NCI-H2196 treated with DMSO at 0.1 percent for 48 hours (cell line): ENCODE results near the gene GP1BB.
"Not testable (repeated sequence)": the region's sequence is repeated elsewhere in the genome, so short reads cannot be mapped to it uniquely, and the experiment has no call there.

Experiments used
- DNase-seq: peaks from one replicate; lab custom pipeline; 2025; ENCODE audit not compliant: unreplicated experiment; lab: John Stamatoyannopoulos, UW

Gene GP1BB

DNA sequence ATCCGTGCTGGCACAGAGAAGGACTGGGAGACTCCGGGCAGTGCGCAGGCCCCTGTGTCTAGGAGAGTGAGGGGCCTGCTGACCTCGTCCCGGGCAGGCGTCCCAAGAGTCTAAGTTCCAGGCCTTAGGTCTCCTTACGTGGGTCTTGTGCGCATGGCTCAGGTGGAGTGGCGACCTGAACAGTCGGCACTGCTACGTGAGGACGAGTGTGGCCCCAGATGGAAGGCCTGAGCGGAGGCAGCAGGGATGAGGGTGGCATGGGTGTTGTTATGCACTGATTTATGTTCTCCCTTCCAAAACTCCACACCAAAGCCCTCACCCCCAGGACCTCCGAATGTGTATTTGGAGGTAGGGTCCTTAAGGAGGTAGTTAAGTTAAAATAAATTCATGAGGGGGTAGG lies 29.8 kb upstream of the GP1BB start:
- no peak for DNase-seq

DNA sequence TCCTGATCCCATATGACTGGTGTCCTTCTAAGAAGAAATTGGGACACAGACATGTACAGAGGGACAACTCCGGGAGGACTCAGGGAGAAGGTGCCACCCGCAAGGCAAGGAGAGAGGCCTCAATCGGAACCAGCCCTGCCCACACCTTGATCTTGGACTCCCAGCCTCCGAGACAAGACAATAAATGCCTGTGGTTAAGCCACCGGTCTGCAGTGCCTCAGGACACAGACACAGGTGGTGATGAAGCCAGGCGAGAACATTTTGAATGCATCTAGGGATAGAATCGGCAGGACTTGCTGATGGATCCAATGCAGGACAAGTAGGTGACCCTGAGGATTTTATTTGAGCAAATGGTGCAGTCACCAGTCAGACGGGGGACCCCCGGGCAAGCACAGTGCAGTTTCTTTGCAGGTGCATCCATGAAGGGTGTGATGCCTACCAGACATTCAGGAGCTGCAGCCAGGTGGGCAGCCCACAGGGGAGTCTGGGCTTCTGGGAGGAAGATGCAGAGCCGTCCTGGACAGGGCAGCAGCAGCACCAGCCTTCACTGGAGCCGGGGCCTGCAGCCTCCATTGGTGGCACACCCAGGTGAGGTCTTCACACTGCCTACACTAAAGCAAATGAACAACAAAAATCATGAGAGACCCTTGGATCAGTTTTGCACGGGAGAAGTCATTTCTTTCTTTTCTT lies 29.2 kb upstream of the GP1BB start:
- DNase-seq = no peak

DNA sequence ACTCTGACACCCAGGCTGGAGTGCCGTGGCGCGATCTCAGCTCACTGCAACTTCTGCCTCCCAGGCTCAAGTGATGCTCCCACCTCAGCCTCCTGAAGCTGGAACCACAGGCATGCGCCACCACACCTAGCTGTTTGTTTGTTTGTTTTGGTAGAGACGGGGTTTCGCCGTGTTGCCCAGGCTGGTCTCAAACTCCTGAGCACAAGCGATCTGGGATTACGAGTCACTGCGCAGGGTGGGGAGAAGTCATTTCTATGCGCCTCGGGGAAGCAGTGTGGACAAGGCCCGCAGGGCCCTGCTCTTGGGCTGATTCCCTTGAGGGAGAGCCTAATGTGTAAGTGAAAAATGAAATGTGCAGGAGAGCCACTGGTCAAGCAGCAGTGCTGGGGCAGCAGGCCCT lies 28.6 kb upstream of the GP1BB start:
- no peak for DNase-seq

DNA sequence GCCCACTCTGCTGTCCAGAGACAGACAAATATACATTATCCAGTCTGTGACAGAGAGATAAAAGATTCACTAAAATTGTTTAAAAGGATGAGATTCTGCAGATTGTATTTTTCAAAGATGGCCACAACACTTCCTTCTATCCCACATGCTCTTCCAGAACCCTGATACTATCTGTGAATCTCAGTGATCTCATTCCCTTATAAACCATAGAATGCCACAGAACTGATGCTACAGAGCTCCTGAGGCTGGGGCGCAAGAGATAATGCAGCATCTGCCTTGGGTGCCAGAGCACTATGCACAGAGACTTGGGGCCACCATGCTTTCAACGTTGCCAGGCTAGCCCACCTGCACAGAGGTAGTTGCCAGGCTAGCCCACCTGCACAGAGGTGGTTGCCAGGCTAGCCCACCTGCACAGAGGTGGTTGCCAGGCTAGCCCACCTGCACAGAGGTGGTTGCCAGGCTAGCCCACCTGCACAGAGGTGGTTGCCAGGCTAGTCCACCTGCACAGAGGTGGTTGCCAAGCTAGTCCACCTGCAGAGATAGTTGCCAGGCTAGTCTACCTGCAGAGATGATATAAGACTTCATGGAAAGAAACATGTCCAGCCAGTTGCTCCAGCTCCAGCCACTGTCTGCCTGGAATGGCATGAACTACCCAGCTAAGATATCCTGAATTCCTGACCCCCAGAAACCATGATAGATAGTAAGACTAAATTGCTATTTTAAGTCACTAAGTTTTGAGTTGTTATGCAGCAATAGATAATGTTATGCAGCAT lies 26.6 kb upstream of the GP1BB start:
- no peak for DNase-seq

DNA sequence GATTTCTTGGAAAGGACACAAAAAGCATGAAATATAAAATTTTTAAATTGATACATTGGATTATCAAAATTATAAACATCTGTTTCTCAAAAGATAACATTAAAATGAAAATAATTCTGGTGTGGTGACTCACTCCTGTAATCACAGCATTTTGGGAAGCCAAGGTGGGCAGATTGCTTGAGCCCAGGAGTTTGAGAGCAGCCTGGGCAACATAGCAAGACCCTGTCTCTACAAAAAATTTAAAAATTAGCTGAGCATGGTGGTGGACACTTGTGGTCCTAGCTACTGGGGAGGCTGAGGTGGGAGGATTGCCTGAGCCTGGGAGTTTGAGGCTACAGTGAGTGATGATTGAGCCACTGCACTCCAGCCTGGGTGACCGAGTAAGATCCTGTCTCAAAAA lies 25.5 kb upstream of the GP1BB start:
- not testable (repeated sequence) for DNase-seq

DNA sequence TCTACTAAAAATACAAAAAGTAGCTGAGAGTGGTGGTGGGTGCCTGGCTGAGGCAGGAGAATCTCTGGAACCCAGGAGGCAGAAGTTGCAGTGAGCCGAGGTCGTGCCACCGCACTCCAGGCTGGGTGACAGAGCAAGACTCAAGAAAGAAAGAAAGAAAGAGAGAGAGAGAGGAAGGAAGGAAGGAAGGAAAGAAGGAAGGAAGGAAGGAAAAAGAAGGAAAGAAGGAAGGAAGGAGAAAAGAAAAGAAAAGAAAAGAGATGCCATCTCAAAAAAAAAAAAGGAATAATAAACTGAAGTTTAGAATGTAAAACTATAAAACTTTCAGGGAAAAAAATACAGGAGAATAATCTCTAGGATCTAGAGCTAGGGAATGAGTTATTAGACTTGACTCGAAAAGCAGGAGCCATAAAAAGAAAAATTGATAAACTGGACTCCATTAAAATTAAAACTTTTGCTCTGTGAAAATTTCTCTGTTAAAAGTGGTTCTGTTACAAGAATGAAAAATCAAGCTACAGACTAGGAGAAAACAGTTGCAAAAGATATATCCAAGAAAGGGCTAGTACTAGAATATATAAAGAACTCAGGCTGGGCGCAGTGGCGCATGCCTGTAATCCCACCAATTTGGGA lies 22.4 kb upstream of the GP1BB start:
- DNase-seq = no peak

DNA sequence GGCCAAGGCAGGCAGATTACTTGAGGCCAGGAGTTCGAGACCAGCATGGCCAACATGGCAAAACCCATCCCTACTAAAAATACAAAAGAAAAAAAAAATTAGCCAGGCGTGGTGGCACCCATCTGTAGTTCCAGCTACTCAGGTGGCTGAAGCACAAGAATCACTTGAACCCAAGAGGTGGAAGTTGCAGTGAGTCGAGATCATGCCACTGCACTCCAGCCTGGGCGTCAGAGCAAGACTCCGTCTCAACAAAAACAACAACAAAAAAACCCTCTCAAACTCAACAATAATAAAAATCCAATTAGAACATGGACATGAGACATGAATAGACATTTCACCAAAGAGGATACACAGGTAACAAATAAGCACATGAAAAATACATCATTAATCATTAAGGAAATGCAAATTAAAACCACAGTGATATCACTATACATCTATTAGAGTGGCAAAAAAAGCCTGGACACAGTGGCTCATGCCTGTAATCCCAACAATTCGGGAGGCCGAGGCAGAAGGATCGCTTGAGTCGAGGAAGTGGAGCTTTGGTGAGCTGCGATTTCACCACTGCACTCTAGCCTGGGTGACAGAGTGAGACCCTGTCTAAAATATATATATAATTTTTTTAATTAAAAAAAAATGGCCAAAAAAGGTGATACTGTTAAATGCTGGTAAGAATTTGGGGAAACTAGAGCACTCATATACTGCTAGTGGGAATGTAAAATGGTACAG lies 21.8 kb upstream of the GP1BB start:
- DNase-seq = no peak

DNA sequence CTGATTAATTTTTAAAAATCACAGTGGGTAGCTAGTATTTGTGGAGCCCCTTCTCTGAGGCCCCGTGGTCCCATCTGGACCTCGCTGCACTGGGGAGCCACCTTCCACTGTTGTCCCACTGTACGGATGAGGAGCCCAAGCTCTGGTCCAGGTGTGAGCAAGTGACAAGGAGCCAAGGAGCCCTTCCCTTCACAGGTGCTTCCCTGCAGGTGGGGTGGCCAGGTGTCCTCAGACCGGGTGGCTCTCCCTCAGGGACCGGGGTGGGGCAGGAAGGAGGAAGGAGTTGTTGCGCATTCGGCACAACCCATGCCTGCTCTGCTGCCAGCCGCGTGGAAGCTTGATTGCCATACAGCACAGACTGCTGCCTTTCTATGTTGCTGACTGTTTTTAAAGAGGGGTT lies 19.5 kb upstream of the GP1BB start:
- no peak for DNase-seq

DNA sequence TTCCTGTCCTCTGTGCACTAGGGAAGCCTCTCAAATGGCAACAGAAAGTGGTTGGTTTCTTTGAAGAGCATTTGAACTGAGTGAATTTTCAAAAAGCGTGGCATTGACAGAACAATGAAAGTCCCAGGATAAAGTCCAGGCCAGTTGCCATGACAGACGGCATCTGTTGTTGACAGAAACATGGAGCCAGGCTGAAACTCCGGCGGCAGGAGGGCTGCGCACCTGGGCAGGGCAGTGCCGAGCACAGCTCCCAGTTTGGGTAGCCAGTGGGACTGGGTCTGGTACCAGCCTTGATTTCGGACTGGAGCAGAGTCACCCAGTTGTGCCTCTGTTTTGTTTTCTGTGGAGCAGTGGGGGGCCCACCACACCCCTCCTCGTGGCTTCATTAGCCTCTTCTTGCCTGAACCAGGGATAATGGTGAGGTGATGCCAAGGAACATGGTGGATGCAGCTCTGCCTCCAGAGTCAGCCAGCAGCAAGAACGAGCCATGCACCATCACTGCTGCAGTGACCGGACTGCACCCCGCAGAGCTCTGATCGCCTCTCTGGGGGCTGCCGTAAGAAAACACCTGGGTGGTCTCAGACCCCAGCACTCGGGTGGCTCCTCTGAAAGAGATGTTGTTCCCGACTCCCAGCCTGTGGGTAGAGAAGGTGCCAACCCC lies 18.9 kb upstream of the GP1BB start:
- DNase-seq = no peak

DNA sequence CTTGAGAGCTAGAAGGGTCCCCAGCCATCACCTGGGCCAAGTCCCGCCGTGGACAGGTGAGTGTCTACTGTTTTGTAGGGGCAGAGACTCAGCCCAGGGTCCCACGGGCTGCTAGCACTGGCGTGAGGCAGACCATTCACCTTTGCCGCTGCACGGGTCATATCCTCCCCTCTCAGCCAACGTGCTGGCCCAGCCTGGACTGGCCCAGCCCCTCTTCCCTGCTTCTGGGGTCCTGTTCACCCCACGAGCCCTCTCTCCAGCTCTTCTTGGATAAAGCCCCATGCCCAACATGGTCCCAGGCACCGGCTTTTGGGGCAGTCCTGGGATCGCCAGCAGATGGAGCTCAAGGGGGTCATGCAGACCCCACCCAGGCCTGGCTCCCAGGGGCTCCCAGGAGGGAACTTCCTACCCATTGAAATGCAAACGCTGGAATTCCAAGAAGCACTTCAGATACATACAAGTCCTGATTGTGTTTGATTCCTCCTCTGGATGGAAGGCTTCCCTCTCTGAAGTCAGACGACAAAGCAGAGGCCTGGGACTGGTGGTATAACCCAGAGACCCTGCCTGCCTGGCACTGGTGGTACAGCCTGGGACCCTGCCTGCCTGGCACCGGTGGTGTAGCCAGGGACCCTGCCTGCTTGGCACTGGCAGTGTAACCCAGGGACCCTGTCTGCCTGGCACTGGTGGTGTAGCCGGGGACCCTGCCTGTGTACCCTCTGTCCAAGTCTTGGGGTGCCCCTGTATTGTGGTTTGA lies 18.0 kb upstream of the GP1BB start:
- no peak for DNase-seq

DNA sequence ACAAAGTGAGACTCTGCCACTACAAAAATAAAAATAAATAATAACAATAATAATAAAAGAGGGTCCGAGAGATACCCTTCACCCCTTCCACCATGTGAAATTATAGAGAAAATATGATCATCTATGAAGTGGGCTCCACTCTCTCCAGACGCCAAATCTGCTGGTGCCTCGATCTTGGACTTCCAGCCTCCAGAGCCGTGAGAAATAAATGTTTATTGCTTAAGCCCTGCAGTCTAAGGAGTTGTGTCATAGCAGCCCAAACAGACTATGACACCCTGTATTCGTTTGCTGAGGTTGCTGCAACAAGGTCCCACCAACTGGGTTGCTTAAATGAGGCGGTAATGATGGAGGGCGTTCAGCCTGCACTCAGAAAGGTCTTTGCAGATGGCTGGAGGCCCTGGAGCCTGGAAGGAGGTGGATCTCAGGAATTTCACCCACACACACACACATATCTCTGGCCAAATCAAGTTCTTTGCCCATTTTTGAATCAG lies 16.6 kb upstream of the GP1BB start:
- DNase-seq = no peak

DNA sequence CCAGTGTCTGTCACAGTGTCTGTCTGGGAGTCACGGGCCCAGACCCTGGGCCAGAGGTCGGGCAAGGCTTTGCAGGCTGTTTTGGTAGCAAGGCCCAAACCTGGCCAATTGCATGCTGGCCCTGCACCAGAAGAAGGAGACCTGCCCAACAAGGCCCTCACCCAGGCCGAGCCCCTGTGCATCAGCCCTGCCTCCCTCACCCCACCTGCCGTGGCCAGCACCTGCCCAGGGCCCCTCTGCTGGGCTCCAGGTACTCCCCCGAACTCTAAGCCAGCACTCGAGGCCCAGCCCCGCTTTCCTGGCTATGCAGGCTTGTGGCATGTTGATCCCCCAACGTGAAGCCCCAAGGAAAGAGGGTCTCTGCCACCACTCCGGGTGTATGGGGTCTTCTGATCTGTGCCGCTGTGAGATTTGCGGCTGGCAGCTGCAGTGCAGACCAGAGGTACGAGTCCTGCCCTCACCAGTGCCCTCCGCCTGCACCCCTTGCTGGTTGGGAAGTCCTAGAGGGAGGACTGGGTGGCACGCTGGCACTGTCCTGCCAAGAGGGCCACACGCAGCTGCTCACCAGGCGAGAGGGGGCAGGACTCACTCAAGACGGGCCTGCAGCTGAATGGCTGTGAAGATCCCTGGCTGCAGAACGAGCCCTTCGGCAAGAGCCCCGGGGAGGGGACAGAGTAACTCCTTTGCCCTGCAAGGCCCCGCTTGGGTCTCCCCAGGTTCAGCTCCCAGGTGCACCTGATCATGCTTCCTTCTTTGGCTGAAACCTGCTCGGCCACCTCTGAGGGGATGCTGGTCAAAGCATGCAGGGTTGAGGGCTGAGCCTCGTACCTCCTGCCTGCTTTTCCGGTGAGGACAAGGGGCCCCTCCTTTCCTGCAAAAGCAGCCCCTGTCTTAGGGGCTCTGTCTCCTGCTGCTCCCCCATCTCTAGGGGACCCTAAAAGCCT lies 15.7 kb upstream of the GP1BB start:
- DNase-seq = no peak

DNA sequence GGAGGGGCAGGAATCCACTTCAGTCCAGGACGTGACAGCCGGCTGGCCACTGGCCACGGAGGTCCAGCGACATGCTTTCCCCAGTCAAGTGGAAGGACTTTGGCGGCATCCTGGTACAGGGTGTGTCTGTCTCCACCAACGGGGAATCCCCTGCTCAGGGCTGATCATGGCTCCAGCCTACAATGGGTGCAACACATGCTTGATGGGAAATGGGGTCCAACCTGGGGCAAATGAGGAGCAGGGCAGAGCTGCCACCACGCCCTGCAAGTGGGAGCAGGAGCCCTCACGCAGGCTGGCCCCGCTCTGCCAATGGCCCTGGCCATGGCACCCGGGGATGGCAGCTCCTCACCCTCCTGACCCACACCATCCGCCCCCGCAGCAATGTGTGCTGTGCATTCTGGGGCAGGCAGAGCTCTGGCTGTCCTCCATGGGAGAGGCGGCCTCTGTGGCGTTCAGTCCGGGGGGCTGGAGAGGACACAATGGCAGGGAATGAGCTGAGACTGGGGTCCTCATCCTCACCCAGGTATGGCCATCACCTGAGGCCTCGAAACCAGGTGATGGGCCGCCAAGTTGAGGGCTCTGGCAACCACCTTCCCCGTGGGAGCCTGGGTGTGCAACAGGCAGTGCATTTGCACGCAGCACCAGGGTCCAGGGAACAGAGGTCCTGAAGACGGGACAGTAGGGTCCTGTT lies 14.9 kb upstream of the GP1BB start:
- DNase-seq = no peak

DNA sequence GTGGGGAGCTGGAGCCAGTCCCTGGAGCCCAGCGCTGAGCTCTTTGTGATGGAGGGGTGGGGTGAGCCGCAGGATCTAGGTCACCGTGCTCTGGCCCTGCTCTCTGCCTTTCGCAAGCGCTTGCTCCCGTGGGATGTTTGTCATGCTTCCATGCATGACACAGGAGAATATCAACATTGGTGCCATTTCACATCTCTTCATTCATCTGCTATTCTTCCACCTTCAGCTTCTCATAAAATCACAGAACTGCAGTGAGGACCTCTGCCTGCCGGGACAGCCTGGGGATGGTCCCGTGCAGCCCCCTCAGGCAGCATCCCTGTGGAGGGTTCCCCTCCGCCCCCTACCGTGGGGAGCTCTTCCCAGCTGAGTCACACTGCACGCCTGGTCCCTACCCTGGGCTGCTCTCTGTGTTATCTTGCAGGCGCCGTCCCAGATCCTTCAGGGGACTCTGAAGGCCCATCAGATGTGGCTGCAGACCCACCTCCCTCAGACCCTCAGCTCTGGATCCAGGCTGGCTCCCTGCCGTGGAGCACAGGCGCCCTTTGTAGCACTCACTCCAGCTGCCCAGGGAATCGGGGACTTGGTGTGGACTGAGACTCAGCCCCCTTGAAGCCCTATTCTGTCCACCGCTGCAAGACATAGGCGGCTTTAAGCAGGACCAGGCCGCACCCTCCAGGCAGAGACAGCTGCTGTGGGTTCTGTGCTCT lies 14.1 kb upstream of the GP1BB start:
- DNase-seq = no peak

DNA sequence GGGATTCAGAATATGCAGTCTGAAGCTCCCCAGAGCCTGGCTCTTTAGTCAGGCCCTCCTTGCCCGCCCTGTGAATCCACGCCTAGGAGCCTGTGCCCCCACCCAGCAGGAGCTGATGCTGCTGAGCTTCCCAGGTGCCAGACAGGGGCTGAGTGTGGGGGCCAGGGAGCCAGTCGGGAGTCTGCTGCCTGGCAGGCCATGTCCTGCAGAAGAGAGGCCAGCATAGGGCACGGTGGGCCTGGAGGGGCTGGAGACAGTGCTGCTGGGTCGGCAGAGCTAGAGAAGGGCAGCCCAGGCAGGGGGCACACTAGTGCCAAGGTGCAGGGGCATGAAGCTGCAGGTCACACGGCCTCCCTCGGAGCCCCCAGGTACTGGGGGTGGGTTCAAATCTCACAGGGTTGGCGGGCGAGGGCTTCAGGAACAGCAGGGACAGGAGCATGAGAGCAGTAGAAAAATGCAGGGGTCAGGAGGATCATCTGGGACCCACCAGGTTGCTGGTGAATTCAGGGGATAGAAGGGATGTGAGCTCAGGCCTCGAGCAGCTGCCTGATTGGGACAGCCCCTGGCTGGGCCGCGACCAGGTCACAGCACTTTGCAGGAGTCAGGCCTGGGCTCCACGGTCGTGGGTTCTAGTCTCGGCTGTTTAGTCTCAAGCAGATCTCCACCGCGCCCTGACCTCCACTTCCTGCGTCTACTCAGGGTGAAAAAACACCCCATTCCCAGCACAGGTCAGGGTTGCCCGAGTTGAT lies 13.1 kb upstream of the GP1BB start:
- no peak for DNase-seq

DNA sequence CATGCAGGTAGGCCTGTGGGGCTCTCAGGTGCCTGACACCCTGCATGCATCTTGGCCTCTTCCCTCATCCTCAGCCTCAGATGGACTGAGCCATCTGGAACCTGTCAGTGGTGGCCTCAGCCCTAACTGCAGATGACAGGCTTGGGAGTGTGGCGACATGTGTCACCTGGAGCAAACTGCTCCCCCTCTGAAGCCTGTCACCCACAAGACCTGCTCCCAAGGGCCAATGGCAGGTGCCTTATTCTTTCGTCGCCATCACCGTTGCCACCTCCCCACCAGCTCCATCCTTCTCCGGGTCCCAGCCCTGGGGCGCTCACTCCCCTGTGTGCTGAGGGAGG lies 12.6 kb upstream of the GP1BB start:
- no peak for DNase-seq

DNA sequence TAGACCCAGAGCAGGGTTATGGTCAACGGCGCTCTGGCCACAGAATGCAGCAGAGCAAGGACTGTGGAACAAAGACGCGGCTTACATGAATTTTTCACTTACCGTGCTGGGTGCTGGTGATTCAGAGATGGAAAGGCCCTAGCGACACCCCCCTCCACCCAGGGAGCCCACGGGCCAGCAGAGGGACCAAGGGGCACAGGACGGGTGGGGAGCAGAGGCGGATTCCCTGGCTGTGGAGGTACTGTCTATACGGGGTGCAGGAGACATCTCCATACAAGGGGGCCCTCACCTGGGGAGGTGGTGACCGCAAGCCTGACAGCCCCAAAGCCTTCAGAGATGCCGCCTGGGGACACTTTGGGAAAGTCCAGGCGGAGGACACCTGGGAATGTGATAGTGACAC lies 10.1 kb upstream of the GP1BB start:
- no peak for DNase-seq
